Endothelial cell of umbilical vein (primary cell): ENCODE data around the gene UBE2H. TPM values are rescaled to one million over a fixed set of nuclear protein-coding genes. Genes with fewer than 3 reads are reported as not detected.
A peak's percentile ranks its signal among the peaks of the same experiment; 100 is the strongest.

Source experiments
- BruUV-seq: library from RNA; stranded (reverse); fragments of 400-500 nt; replicated peaks from 2 replicates; lab custom pipeline; 2021; lab: Mats Ljungman, UMichigan
- CTCF ChIA-PET: fragments of 300-600, 350-600 bp; sonication (Branson Sonifier 250); formaldehyde crosslinking; loops from one replicate; lab custom pipeline; 2021; ENCODE audit warnings: antibody characterized with exemption, inconsistent platforms; lab: Charles Lee
- POLR2A ChIA-PET: fragments of 300-600, 350-600 bp; sonication (Branson Sonifier 250); formaldehyde crosslinking; loops from one replicate; lab custom pipeline; 2021; ENCODE audit warnings: antibody characterized with exemption, inconsistent platforms; lab: Charles Lee
- DNase-seq: peaks from one replicate; pipeline ENCODE4 v3.0.0-alpha.2; 2011; ENCODE audit warnings: low read depth, low spot score
- FAIRE-seq: peaks from 2 replicates; lab custom pipeline; 2011; peaks lifted over from hg19 to GRCh38; lab: Jason Lieb, UNC
- H2AFZ ChIP-seq: 2 replicates; pipeline ENCODE4 v1.6.0; 2012; ENCODE audit warnings: low read depth, low read length, control low read depth, inconsistent platforms
- H3K27ac ChIP-seq: 2 replicates; pipeline ENCODE4 v1.5.1; 2011; ENCODE audit warnings: low read depth, mild to moderate bottlenecking, control low read depth, low read length, moderate library complexity; ENCODE audit not compliant: insufficient read depth
- H3K27me3 ChIP-seq, 2 experiments: 2 replicates each; pipeline versions ENCODE4 v1.6.0 to v1.6.1; 2011; ENCODE audit warnings: low read length in 2 of 2, mixed read lengths in 1 of 2; ENCODE audit not compliant: control insufficient read depth in 2 of 2, insufficient read depth in 2 of 2
- H3K36me3 ChIP-seq, 2 experiments: 2 replicates in 1 of 2; 3 replicates in 1 of 2; pipeline ENCODE4 v1.5.1; 2011; ENCODE audit warnings: low read length in 2 of 2, mild to moderate bottlenecking in 1 of 2, moderate library complexity in 1 of 2; ENCODE audit not compliant: control insufficient read depth in 2 of 2, insufficient read depth in 2 of 2; ENCODE audit errors: extremely low read depth in 1 of 2
- H3K4me1 ChIP-seq: 3 replicates; pipeline ENCODE4 v1.5.1; 2011; ENCODE audit warnings: mild to moderate bottlenecking, low read length; ENCODE audit not compliant: control insufficient read depth, insufficient read depth; ENCODE audit errors: extremely low read depth
- H3K4me2 ChIP-seq: 2 replicates; pipeline ENCODE4 v1.6.1; 2011; ENCODE audit warnings: low read length, control low read depth, mixed read lengths; ENCODE audit not compliant: insufficient read depth
- H3K4me3 ChIP-seq, 3 experiments: fragments of 200-600 bp in 1 of 3; sonication (generic), shearing (Covaris generic) in 1 of 3; replicated peaks in 1 of 3; 2 replicates each; pipeline ENCODE4 v1.5.1; 2011 to 2016; ENCODE audit warnings: control low read depth in 3 of 3, low read length in 3 of 3, mild to moderate bottlenecking in 2 of 3, inconsistent platforms in 1 of 3, low read depth in 1 of 3, moderate library complexity in 1 of 3; ENCODE audit not compliant: insufficient read depth in 1 of 3
- H3K79me2 ChIP-seq: 2 replicates; pipeline ENCODE4 v1.6.0; 2012; ENCODE audit warnings: low read length, inconsistent platforms; ENCODE audit not compliant: control insufficient read depth, insufficient read depth
- H3K9ac ChIP-seq: replicated peaks from 2 replicates; pipeline ENCODE3; 2011; ENCODE audit warnings: low read length, control low read depth; ENCODE audit not compliant: insufficient read depth; ENCODE audit errors: extremely low read depth
- H3K9me1 ChIP-seq: replicated peaks from 3 replicates; pipeline ENCODE4 v1.6.0; 2011; ENCODE audit warnings: mild to moderate bottlenecking, low read length; ENCODE audit not compliant: control insufficient read depth, insufficient read depth; ENCODE audit errors: extremely low read depth
- H3K9me3 ChIP-seq: replicated peaks from 2 replicates; pipeline ENCODE4 v1.5.1; 2012; ENCODE audit warnings: low read length, inconsistent platforms; ENCODE audit not compliant: control insufficient read depth, insufficient read depth
- H4K20me1 ChIP-seq: replicated peaks from 2 replicates; pipeline ENCODE3; 2011; ENCODE audit warnings: mild to moderate bottlenecking, low read length; ENCODE audit not compliant: control insufficient read depth, insufficient read depth; ENCODE audit errors: extremely low read depth
- EZH2 ChIP-seq: IDR thresholded peaks from 2 replicates; pipeline ENCODE4 v1.6.1; 2012; ENCODE audit warnings: borderline replicate concordance, low read depth, mild to moderate bottlenecking, moderate library complexity, low read length, inconsistent platforms; ENCODE audit not compliant: severe bottlenecking
- FOS ChIP-seq: IDR thresholded peaks from 2 replicates; pipeline ENCODE4 v1.6.1; 2011; ENCODE audit warnings: mild to moderate bottlenecking, low read length, moderate library complexity, borderline replicate concordance; ENCODE audit not compliant: insufficient read depth
- GATA2 ChIP-seq: IDR thresholded peaks from 2 replicates; pipeline ENCODE4 v1.7.0; 2011; ENCODE audit warnings: low read depth, mild to moderate bottlenecking, moderate library complexity, mixed read lengths, low read length; ENCODE audit not compliant: insufficient read length, insufficient read depth
- JUN ChIP-seq: IDR thresholded peaks from 2 replicates; pipeline ENCODE4 v1.6.1; 2011; ENCODE audit warnings: borderline replicate concordance, low read depth; ENCODE audit not compliant: insufficient read length, insufficient read depth
- MYC ChIP-seq: IDR thresholded peaks from one replicate; pipeline ENCODE4 v1.6.1; 2011; ENCODE audit warnings: mild to moderate bottlenecking, low read depth, low read length
- POLR2A ChIP-seq: IDR thresholded peaks from 2 replicates; pipeline ENCODE4 v1.6.1; 2012; ENCODE audit warnings: low read depth, mild to moderate bottlenecking, control low read depth, low read length
- POLR2AphosphoS5 ChIP-seq: IDR thresholded peaks from 2 replicates; pipeline ENCODE4 v1.6.1; 2012; ENCODE audit warnings: low read depth, mild to moderate bottlenecking, control low read depth, low read length, moderate library complexity; ENCODE audit not compliant: insufficient read depth
- dilution Hi-C: fragments of 300-500 bp; cut with MboI; formaldehyde crosslinking; loops from one replicate; pipeline ENCODE4 v1.15.0; 2019; ENCODE audit warnings: low sequenced_read_pairs; ENCODE audit not compliant: extremely low pct_ligation_motif_present
- intact Hi-C: fragments of 100-400 bp; cut with micrococcal nuclease; formaldehyde crosslinking; loops from one replicate; pipeline ENCODE4 v1.10.0; 2022
- polyA plus RNA-seq, 4 experiments: library from polyadenylated mRNA; depleted of rRNA in 3 of 4; stranded (reverse) in 3 of 4; unstranded in 1 of 4; fragments of >200 nt; gene quantifications; 2 replicates each; pipeline versions ENCODE4 v1.2.1 to v1.2.3, GENCODE V29; 2011 to 2012; ENCODE audit warnings: missing spikeins in 1 of 4
- total RNA-seq: library from RNA; stranded (reverse); gene quantifications from 2 replicates; pipeline ENCODE4 v1.2.3, GENCODE V29; 2021
- TF ChIP-seq, protein P1 (sequence below), 2 donors: IDR thresholded peaks; 1 replicate in 1 of 2; 2 replicates in 1 of 2; pipeline ENCODE4 v1.5.1; 2011; ENCODE audit warnings: low read length in 2 of 2, mild to moderate bottlenecking in 2 of 2, moderate library complexity in 2 of 2, control low read depth in 1 of 2, inconsistent platforms in 1 of 2, low read depth in 1 of 2; ENCODE audit not compliant: insufficient read depth in 1 of 2; ENCODE audit errors: extremely low read depth in 1 of 2
- TF ChIP-seq, protein P2 (sequence below): IDR thresholded peaks from 2 replicates; pipeline ENCODE4 v1.6.1; 2011; ENCODE audit not compliant: insufficient read depth, insufficient read length

The UBE2H gene
- total and polyA plus RNA-seq, 2 donors (not counting 3 experiments of a cell fraction or from before 2014, with no cell fraction given) = 51.7 to 90.1 TPM

DNA sequence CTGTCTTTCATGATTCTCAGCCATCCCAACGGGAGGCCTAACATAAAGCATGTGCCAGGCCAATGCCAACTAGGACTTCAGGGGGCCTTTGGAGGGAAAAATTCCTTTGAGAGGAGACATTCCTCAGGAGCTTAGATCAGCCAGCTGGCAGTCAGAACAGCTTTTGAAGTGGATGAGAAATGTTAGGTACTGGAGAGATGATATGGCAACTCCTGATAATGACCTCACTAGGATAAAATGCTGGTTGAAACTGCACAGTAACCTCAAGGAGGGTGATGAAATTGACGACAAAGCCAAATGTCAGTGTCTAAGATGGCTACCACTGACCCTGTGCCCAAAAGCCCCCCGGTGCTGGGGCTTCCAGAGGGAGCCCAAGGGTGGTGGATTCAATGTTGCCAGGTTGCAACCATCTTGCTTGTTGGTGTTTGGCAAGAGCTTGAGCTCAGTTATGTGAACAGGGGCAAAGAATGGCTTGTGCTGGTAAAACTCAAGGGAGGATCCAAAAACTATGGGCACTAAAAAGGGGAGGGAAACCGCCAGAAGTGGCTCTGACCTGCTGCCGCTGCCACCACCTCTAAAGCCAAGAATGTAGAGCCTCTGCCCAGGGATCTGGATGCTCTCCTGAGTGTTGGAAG lies 121.2 kb downstream of the UBE2H start:
- peak; percentile 31 for DNase-seq
- Histone ChIP-seq H3K36me3 (peaks cover 3 to 25% of the 10 kb centered on the region in 2 experiments), H3K27ac (peak overlapping the region; percentile 33), H3K4me2 (no peak overlapping the region), H3K4me1 (peaks cover 2% of the 10 kb centered on the region), H3K4me3 (no peak overlapping the region), H3K27me3 (no peaks in the 10 kb centered on the region), H3K9me3 (no peaks in the 10 kb centered on the region), H3K79me2 (no peaks in the 10 kb centered on the region), H2AFZ (no peak overlapping the region), H3K9me1 (no peaks in the 10 kb centered on the region), H3K9ac (no peak overlapping the region), H4K20me1 (no peaks in the 10 kb centered on the region)
- ChIA-PET CTCF (interaction anchor here (0.5 to 8.9 kb wide), 7 partner anchors 9 to 219 kb away, joined by 3 to 130 read pairs (median 8); no protein-coding TSS in a partner anchor), POLR2A (no interaction called here)
- intact Hi-C loops = no loop called here
- TF ChIP-seq, protein P1, sequence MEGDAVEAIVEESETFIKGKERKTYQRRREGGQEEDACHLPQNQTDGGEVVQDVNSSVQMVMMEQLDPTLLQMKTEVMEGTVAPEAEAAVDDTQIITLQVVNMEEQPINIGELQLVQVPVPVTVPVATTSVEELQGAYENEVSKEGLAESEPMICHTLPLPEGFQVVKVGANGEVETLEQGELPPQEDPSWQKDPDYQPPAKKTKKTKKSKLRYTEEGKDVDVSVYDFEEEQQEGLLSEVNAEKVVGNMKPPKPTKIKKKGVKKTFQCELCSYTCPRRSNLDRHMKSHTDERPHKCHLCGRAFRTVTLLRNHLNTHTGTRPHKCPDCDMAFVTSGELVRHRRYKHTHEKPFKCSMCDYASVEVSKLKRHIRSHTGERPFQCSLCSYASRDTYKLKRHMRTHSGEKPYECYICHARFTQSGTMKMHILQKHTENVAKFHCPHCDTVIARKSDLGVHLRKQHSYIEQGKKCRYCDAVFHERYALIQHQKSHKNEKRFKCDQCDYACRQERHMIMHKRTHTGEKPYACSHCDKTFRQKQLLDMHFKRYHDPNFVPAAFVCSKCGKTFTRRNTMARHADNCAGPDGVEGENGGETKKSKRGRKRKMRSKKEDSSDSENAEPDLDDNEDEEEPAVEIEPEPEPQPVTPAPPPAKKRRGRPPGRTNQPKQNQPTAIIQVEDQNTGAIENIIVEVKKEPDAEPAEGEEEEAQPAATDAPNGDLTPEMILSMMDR (IDR thresholded peaks at IDR 0.05; ENCODE audit: extremely low read depth in 1 of 2, insufficient read depth in 1 of 2, low read depth in 1 of 2, low read length in 2 of 2) = no peak
- TF ChIP-seq JUN = peak; percentile 31
- dilution Hi-C loops = no loop called here
- no TSS peak for BruUV-seq
- peak; percentile 24 for FAIRE-seq

DNA sequence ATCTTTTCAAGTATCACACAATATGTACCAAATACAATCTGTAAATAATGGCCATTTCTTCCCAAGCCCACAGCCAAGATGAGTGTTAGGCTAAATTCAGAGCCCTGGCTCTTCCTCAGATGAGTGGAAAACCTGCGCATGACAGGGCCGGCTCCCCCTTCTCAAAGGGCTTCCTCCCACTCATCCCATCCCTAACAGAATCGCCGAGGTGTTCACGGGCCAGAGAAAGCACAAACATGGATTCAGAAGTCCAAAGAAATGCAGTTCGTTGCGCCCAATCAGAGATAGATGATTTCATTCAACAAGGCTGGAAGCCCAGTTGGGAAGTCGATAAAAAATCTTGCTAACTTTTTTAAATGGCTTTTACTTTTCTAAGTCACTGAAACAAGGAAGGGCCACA lies 121.8 kb downstream of the UBE2H start:
- H3K9me3 ChIP-seq = no peaks in the 10 kb centered on the region
- TF ChIP-seq MYC (no peak), POLR2A (no peak), POLR2AphosphoS5 (no peak), EZH2 (no peak), GATA2 (no peak), JUN (no peak), FOS (no peak)
- TF ChIP-seq, protein P2, sequence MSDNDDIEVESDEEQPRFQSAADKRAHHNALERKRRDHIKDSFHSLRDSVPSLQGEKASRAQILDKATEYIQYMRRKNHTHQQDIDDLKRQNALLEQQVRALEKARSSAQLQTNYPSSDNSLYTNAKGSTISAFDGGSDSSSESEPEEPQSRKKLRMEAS = no peak
- TF ChIP-seq, protein P1 (IDR thresholded peaks at IDR 0.05; ENCODE audit: extremely low read depth in 1 of 2, insufficient read depth in 1 of 2, low read depth in 1 of 2, low read length in 2 of 2) = no peak
- no peak overlapping the region for H3K9ac ChIP-seq
- DNase-seq (no peak), FAIRE-seq (no peak)
- CTCF ChIA-PET = interaction anchor here (1.5 to 8.9 kb wide), 10 partner anchors 10 to 464 kb away, joined by 3 to 130 read pairs (median 8); partner anchors contain the start of gene NRF1
- H3K27ac ChIP-seq = peak overlapping the region; percentile 13
- POLR2A ChIA-PET = no interaction called here
- H2AFZ ChIP-seq = no peak overlapping the region
- peaks cover 5% of the 10 kb centered on the region for H3K4me1 ChIP-seq
- H3K4me3 ChIP-seq = no peak overlapping the region
- TSS peak; percentile 5 for BruUV-seq
- no peaks in the 10 kb centered on the region for H4K20me1 ChIP-seq
- no peaks in the 10 kb centered on the region for H3K9me1 ChIP-seq
- no peaks in the 10 kb centered on the region for H3K27me3 ChIP-seq
- dilution Hi-C loops (no loop called here), intact Hi-C loops (loop anchor here (1.0 kb wide), 1 partner anchor 179 kb away; no protein-coding TSS in a partner anchor)
- H3K4me2 ChIP-seq = no peak overlapping the region
- H3K79me2 ChIP-seq = no peaks in the 10 kb centered on the region
- peaks cover 3 to 25% of the 10 kb centered on the region in 2 experiments for H3K36me3 ChIP-seq
